Pancreas (tissue), 10 donors: ENCODE results near the gene USP5. TPM values are rescaled to one million over a fixed set of nuclear protein-coding genes. Genes with fewer than 3 reads are reported as not detected.
A peak's percentile ranks its signal among the peaks of the same experiment; 100 is the strongest.

Source experiments
- ATAC-seq, 4 donors: fragments of 200-7000 bp; cut with Tn5 transposase; one replicate each; pipeline versions ENCODE4 v1.8.0 to v1.9.1; 2020; ENCODE audit warnings: mild to moderate bottlenecking in 4 of 4, moderate library complexity in 4 of 4
- DNase-seq, 6 donors: peaks; one replicate each; pipeline ENCODE4 v3.0.0-alpha.2; 2020
- FAIRE-seq: peaks from 2 replicates; lab custom pipeline; 2012; peaks lifted over from hg19 to GRCh38; lab: Jason Lieb, UNC
- H3K27ac ChIP-seq, 4 donors: fragments of 200-600 bp; sonication (generic); 1 replicate in 3 of 4; 2 replicates in 1 of 4; pipeline versions ENCODE4 v1.5.0 to v1.8.0; 2020
- H3K27me3 ChIP-seq, 4 donors: fragments of 200-600 bp; one replicate each; pipeline ENCODE4 v1.8.0; 2021
- H3K36me3 ChIP-seq, 3 donors: fragments of 200-600 bp; sonication (generic) in 1 of 3; one replicate each; pipeline versions ENCODE4 v1.5.0 to v1.8.0; 2020 to 2021
- H3K4me1 ChIP-seq, 3 donors: fragments of 200-600 bp; one replicate each; pipeline ENCODE4 v1.8.0; 2021
- H3K4me3 ChIP-seq, 4 donors: fragments of 200-600 bp; sonication (generic) in 2 of 4; one replicate each; pipeline versions ENCODE4 v1.5.0 to v1.8.0; 2020 to 2021
- H3K9me3 ChIP-seq, 4 donors: fragments of 200-600 bp; one replicate each; pipeline ENCODE4 v1.8.0; 2021
- WGBS, 2 donors: extraction: QIAGEN DNeasy Blood & Tissue Kit; methylation state at CpG; one replicate each; pipeline ENCODE4 v1.1.7; 2013; 5-methylcytosine and 5-hydroxymethylcytosine counted together
- intact Hi-C, 3 donors: fragments of 100-400 bp; cut with DNase I; formaldehyde crosslinking; loops; one replicate each; pipeline versions ENCODE4 v1.11.1 to v1.14.2; 2022
- polyA plus RNA-seq, 2 donors: library from polyadenylated mRNA; stranded (reverse); fragments of 200-250 nt; gene quantifications; one replicate each; pipeline ENCODE4 v1.2.3, GENCODE V29; 2013
- total RNA-seq, 6 donors: library from RNA; stranded (reverse); fragmentation: NEBNext Ultra II Directional in 4 of 6; extraction: Animal tissue kit (Norgen Biotek cat#: 25700) in 4 of 6; gene quantifications; one replicate each; pipeline versions ENCODE4 v1.2.1 to v1.2.4, GENCODE V29; 2021 to 2023
- TF ChIP-seq, protein P1 (sequence below), 4 donors: fragments of 200-600 bp; sonication (generic) in 3 of 4; IDR thresholded peaks; one replicate each; pipeline versions ENCODE4 v1.5.0 to v1.8.0; 2021; ENCODE audit warnings: antibody characterized with exemption in 4 of 4
- donor health status: healthy with polysubstance abuse.
- donor health status: DM: no; HTN: no; CAD: no; lungs with moderate emphysema.
- donor health status: DM: no; HTN: no; CAD: no.
- donor health status: control.
- donor health status: control.
- donor health status: Bipolar disorder and iron deficiency.
- donor health status: DM: yes; HTN: yes; CAD: no.
- donor health status: DM: no; HTN: no; CAD: no.
- donor health status: DM: no; HTN: no; CAD: no.
- donor health status: DM: yes; HTN: yes; CAD: no.

Gene USP5
- total and polyA plus RNA-seq, 8 donors, result 17.8 to 38.4 (median 25.3) TPM

DNA sequence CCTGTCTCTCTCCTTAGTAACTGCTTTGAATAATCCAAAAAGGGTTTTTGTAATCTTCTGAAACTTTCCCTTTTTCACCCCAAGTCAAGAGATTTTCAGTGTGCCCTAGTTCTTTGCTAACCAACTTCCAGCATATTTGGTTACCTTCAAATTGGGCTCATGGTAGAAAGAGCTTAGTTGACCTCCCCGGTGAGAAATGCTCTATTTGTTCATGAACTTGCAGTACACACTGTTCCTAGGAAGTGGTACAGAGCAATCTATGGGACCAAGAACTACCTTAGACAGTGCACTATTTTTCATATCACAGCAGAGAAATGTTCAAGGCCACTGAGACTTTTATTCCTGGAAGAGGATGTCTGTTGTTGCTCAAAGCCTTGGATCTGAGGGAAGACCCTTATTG, 1.7 kb downstream of the USP5 start:
- DNase-seq (no peak), FAIRE-seq (no peak), ATAC-seq (no peak)
- intact Hi-C loops, result no loop called here
- Histone ChIP-seq H3K36me3 (peaks cover 3 to 21% (median 10%) of the 10 kb centered on the region in 3 donors), H3K27ac (no peak overlapping the region), H3K4me1 (peaks cover 0 to 10% (median 7%) of the 10 kb centered on the region in 3 donors), H3K27me3 (no peaks in the 10 kb centered on the region), H3K4me3 (no peak overlapping the region), H3K9me3 (no peaks in the 10 kb centered on the region)
- TF ChIP-seq, protein P1, sequence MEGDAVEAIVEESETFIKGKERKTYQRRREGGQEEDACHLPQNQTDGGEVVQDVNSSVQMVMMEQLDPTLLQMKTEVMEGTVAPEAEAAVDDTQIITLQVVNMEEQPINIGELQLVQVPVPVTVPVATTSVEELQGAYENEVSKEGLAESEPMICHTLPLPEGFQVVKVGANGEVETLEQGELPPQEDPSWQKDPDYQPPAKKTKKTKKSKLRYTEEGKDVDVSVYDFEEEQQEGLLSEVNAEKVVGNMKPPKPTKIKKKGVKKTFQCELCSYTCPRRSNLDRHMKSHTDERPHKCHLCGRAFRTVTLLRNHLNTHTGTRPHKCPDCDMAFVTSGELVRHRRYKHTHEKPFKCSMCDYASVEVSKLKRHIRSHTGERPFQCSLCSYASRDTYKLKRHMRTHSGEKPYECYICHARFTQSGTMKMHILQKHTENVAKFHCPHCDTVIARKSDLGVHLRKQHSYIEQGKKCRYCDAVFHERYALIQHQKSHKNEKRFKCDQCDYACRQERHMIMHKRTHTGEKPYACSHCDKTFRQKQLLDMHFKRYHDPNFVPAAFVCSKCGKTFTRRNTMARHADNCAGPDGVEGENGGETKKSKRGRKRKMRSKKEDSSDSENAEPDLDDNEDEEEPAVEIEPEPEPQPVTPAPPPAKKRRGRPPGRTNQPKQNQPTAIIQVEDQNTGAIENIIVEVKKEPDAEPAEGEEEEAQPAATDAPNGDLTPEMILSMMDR (IDR thresholded peaks at IDR 0.05), result no peak
- WGBS, 2 donors, result 47 to 48% methylated on average over 1 of the region's 1 CpG

DNA sequence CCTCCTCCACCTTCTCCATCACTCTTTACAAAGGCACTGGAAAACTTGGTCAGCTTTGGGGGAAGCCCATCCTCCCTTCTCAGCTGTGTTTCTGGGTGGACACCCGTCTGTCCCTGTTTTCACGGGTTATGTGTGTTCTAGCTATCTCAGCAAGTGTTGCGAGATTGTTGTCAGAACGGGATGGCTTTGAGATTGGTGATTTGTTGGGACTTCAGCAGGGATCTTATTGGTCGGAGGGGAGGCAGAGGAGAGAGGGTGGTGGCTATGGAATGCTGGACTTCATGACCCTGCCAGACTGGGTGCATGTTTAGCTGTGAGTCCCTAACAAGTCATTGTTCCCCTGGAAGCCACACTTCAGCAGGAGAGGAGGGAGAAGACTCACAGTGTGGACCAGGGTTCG, 2.1 kb downstream of the USP5 start:
- Histone ChIP-seq H3K27me3 (no peaks in the 10 kb centered on the region), H3K4me1 (peaks cover 0 to 10% (median 7%) of the 10 kb centered on the region in 3 donors), H3K36me3 (peaks cover 3 to 26% (median 12%) of the 10 kb centered on the region in 3 donors), H3K4me3 (no peak overlapping the region), H3K9me3 (no peaks in the 10 kb centered on the region), H3K27ac (no peak overlapping the region)
- intact Hi-C loops, result no loop called here
- TF ChIP-seq, protein P1 (IDR thresholded peaks at IDR 0.05), result no peak
- FAIRE-seq (no peak), DNase-seq (no peak), ATAC-seq (no peak)
- 58 to 65% methylated on average over 6 of the region's 6 CpGs for WGBS, 2 donors

DNA sequence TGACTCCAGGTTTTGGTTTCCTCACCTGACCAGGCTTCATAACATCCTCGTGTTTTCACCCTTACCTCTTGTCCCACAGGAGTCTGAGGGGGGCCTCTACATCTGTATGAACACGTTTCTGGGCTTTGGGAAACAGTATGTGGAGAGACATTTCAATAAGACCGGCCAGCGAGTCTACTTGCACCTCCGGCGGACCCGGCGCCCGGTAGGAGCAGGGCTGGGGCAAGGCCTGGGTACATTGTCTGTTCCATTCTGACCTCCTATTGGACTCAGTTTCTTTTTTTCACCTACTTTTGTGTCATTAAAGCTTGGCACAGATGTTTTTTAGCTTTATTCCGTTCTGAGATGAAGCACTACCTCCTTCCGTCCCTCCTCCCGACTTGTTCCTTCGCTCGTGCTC, 3.4 kb downstream of the USP5 start:
- intact Hi-C loops, result no loop called here

DNA sequence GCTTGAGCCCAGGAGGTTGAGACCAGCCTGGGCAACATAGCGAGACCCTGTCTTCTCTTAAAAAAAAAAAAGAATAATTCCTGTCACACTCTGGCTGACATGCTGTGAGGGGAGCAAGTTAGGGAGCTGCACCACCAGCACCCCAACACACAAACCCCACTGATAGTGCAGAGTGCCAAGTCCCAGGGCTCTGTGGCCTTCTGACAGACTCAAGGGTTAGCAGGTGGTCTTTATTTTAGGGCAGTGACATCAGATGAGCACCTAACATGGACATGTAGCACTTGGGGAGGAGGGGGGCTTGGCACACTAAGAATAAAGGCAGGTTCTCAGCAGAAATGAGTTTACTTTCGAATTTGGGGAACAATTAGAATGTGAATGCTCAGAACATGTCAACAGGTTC, 6.8 kb downstream of the USP5 start:
- Histone ChIP-seq H3K4me1 (no peaks in the 10 kb centered on the region), H3K27me3 (no peaks in the 10 kb centered on the region), H3K9me3 (no peaks in the 10 kb centered on the region), H3K4me3 (no peak overlapping the region), H3K36me3 (peaks cover 3 to 30% (median 25%) of the 10 kb centered on the region in 3 donors), H3K27ac (no peak overlapping the region)
- no peak for FAIRE-seq
- WGBS, 2 donors, result 92% methylated on average over 2 of the region's 2 CpGs
- TF ChIP-seq, protein P1 (IDR thresholded peaks at IDR 0.05), result no peak
- DNase-seq, result peak in 1 of 6 donors; percentile 8
- intact Hi-C loops, result no loop called here
- ATAC-seq, result no peak

More for the DNA sequence above, 3.4 kb downstream of the USP5 start:
- 88 to 92% methylated on average over 14 of the region's 14 CpGs for WGBS, 2 donors
- no peak for FAIRE-seq
- Histone ChIP-seq H3K9me3 (no peaks in the 10 kb centered on the region), H3K4me1 (peaks cover 0 to 10% (median 7%) of the 10 kb centered on the region in 3 donors), H3K27me3 (no peaks in the 10 kb centered on the region), H3K27ac (no peak overlapping the region), H3K4me3 (no peak overlapping the region), H3K36me3 (peaks cover 3 to 30% (median 12%) of the 10 kb centered on the region in 3 donors)
- no peak for DNase-seq
- no peak for ATAC-seq
- TF ChIP-seq, protein P1 (IDR thresholded peaks at IDR 0.05), result no peak

DNA sequence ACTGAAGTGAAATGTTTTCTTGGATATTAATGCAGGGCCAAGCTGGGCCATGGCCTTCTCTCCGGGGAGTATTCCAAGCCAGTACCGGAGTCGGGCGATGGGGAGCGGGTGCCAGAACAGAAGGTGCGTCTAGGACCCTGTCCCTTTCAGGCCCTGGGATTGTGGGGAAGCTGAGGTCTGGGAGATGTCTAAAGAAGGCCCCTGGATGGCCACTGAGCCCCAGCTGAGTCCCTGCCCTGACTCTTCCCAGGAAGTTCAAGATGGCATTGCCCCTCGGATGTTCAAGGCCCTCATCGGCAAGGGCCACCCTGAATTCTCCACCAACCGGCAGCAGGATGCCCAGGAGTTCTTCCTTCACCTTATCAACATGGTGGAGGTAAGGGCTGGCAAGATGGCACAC, 8.2 kb downstream of the USP5 start:
- Histone ChIP-seq H3K4me3 (no peak overlapping the region), H3K27ac (no peak overlapping the region), H3K9me3 (no peaks in the 10 kb centered on the region), H3K4me1 (no peaks in the 10 kb centered on the region), H3K27me3 (no peaks in the 10 kb centered on the region), H3K36me3 (peaks cover 3 to 30% (median 25%) of the 10 kb centered on the region in 3 donors)
- 94 to 95% methylated on average over 9 of the region's 9 CpGs for WGBS, 2 donors
- no peak for ATAC-seq
- peak in 1 of 6 donors; percentile 49 for DNase-seq
- intact Hi-C loops, result no loop called here
- no peak for FAIRE-seq
- TF ChIP-seq, protein P1 (IDR thresholded peaks at IDR 0.05), result no peak
